ENCODE measurements around the gene PALB2. TPM values are rescaled to one million over a fixed set of nuclear protein-coding genes. Genes with fewer than 3 reads are reported as not detected.

PALB2 gene
- total RNA-seq, 4 donors from 2014 or later, result 6.0 to 11.0 (median 7.3) TPM

GRCh38 chr16:23577493-23577892, 63.6 kb downstream of the PALB2 start:
- Histone ChIP-seq H3K27ac (peak overlapping the region in 1 of 4 donors; percentile 49), H3K4me3 (no peak overlapping the region), H3K9me3 (no peaks in the 10 kb centered on the region), H3K27me3 (no peaks in the 10 kb centered on the region), H3K4me1 (peaks cover 11 to 16% of the 10 kb centered on the region in 2 donors), H3K36me3 (peaks cover 0 to 74% of the 10 kb centered on the region in 2 donors)
- intact Hi-C loops (cut with DNase I; ENCODE audit: low total_unique reads) (no loop called here), in situ Hi-C loops (cut with MboI; ENCODE audit: low sequenced_read_pairs in 4 of 4) (no loop called here)
- ATAC-seq (no peak), DNase-seq (no peak)
- TF ChIP-seq POLR2A (IDR thresholded peaks at IDR 0.05) (no peak), CTCF (IDR thresholded peaks at IDR 0.05 in 4 of 5, conservative IDR thresholded peaks at IDR 0.05 in 1 of 5) (no peak)

- H3K27me3 ChIP-seq, result no peaks in the 10 kb centered on the region
- intact Hi-C loops (cut with DNase I; ENCODE audit: low total_unique reads), result no loop called here
- no peak overlapping the region for H3K4me3 ChIP-seq
- H3K27ac ChIP-seq, result no peak overlapping the region
- no peak for ATAC-seq
- DNase-seq, result no peak
- in situ Hi-C loops (cut with MboI; ENCODE audit: low sequenced_read_pairs in 4 of 4), result no loop called here
- TF ChIP-seq CTCF (IDR thresholded peaks at IDR 0.05 in 4 of 5, conservative IDR thresholded peaks at IDR 0.05 in 1 of 5), result no peak
- TF ChIP-seq POLR2A (IDR thresholded peaks at IDR 0.05), result no peak
- H3K9me3 ChIP-seq, result no peaks in the 10 kb centered on the region
- peaks cover 14 to 19% of the 10 kb centered on the region in 2 donors for H3K4me1 ChIP-seq
- peaks cover 0 to 78% of the 10 kb centered on the region in 2 donors for H3K36me3 ChIP-seq
Measured at GRCh38 chr16:23575834-23576233, 65.3 kb downstream of the PALB2 start.

GRCh38 chr16:23573817-23574216, 67.3 kb downstream of the PALB2 start:
- ATAC-seq, result no peak
- TF ChIP-seq CTCF (IDR thresholded peaks at IDR 0.05 in 4 of 5, conservative IDR thresholded peaks at IDR 0.05 in 1 of 5) (no peak), POLR2A (IDR thresholded peaks at IDR 0.05) (no peak)

GRCh38 chr16:23572394-23572793, 68.7 kb downstream of the PALB2 start:
- DNase-seq, result peak; percentile 23 to 88
- H3K4me1 ChIP-seq, result peaks cover 14 to 19% of the 10 kb centered on the region in 2 donors
- H3K27ac ChIP-seq, result peak overlapping the region; percentile 59 to 74 (median 63)
- no peak overlapping the region for H3K4me3 ChIP-seq
- H3K27me3 ChIP-seq, result no peaks in the 10 kb centered on the region
- no peaks in the 10 kb centered on the region for H3K9me3 ChIP-seq
- in situ Hi-C loops (cut with MboI; ENCODE audit: low sequenced_read_pairs in 4 of 4) (no loop called here), intact Hi-C loops (cut with DNase I; ENCODE audit: low total_unique reads) (no loop called here)
- ATAC-seq, result peak; percentile 61 to 90
- TF ChIP-seq CTCF (IDR thresholded peaks at IDR 0.05 in 4 of 5, conservative IDR thresholded peaks at IDR 0.05 in 1 of 5), result no peak
- TF ChIP-seq POLR2A (IDR thresholded peaks at IDR 0.05), result no peak
- H3K36me3 ChIP-seq, result peaks cover 0 to 87% of the 10 kb centered on the region in 2 donors

More at GRCh38 chr16:23573817-23574216, 67.3 kb downstream of the PALB2 start:
- H3K9me3 ChIP-seq, result no peaks in the 10 kb centered on the region
- peak overlapping the region; percentile 59 to 74 (median 63) for H3K27ac ChIP-seq
- peaks cover 14 to 19% of the 10 kb centered on the region in 2 donors for H3K4me1 ChIP-seq
- H3K4me3 ChIP-seq, result no peak overlapping the region
- no peak for DNase-seq
- H3K36me3 ChIP-seq, result peaks cover 0 to 78% of the 10 kb centered on the region in 2 donors
- no peaks in the 10 kb centered on the region for H3K27me3 ChIP-seq
- in situ Hi-C loops (cut with MboI; ENCODE audit: low sequenced_read_pairs in 4 of 4) (no loop called here), intact Hi-C loops (cut with DNase I; ENCODE audit: low total_unique reads) (no loop called here)

GRCh38 chr16:23571895-23572294, 69.2 kb downstream of the PALB2 start:
- H3K4me3 ChIP-seq, result no peak overlapping the region
- DNase-seq (no peak), ATAC-seq (no peak)
- H3K27me3 ChIP-seq, result no peaks in the 10 kb centered on the region
- in situ Hi-C loops (cut with MboI; ENCODE audit: low sequenced_read_pairs in 4 of 4), result no loop called here
- peaks cover 14 to 20% of the 10 kb centered on the region in 2 donors for H3K4me1 ChIP-seq
- peak overlapping the region; percentile 59 to 74 (median 63) for H3K27ac ChIP-seq
- H3K9me3 ChIP-seq, result no peaks in the 10 kb centered on the region
- intact Hi-C loops (cut with DNase I; ENCODE audit: low total_unique reads), result no loop called here
- TF ChIP-seq CTCF (IDR thresholded peaks at IDR 0.05 in 4 of 5, conservative IDR thresholded peaks at IDR 0.05 in 1 of 5) (no peak), POLR2A (IDR thresholded peaks at IDR 0.05) (no peak)
- H3K36me3 ChIP-seq, result peaks cover 0 to 91% of the 10 kb centered on the region in 2 donors
